Posterior vena cava (tissue), 2 donors: Measurements from ENCODE around the gene SPRY2. TPM values are rescaled to one million over a fixed set of nuclear protein-coding genes. Genes with fewer than 3 reads are reported as not detected.

Experiments
- DNase-seq: peaks from one replicate; pipeline ENCODE4 v3.0.0-alpha.2; 2020; ENCODE audit warnings: low spot score
- intact Hi-C, 2 donors: fragments of 100-400 bp; cut with DNase I; formaldehyde crosslinking; loops; one replicate each; pipeline versions ENCODE4 v1.14.1 to v1.14.2; 2022 to 2023
- total RNA-seq, 2 donors: library from RNA; stranded (reverse); fragmentation: NEBNext Ultra II Directional; extraction: Animal tissue kit (Norgen Biotek cat#: 25700); gene quantifications; one replicate each; pipeline ENCODE4 v1.2.1, GENCODE V29; 2021
- donor health status: DM: yes; HTN: yes; CAD: no.
- donor health status: DM: yes; HTN: yes; CAD: no.

Gene SPRY2
- total RNA-seq, 2 donors from 2014 or later, result 24.7 to 48.8 TPM

GRCh38 chr13:80334597-80335260 lies 6.2 kb downstream of the SPRY2 start:
- intact Hi-C loops, result loop anchor here in 1 of 2 donors (10.0 kb wide), 1 partner anchor 290 kb away; no protein-coding TSS in a partner anchor
- DNase-seq, result no peak

DNA sequence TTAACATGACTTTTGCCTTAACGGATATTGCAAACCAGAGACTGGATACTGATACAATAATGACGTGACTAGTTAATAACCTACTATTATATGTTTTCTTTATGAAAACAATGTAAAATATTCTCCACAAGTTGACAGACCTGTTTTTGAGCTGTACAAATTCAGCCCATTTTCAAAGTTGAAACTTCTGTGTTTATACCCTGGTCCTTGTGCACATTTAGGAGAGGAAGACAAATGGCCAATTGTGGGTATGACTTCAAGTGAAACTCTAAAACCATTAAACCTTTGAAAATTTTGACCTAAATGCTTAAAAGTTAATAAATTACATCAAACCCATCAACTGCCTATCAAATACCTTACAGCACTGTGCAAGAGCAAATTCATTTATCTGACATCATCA lies 8.9 kb downstream of the SPRY2 start:
- DNase-seq, result no peak
- intact Hi-C loops, result loop anchor here in 1 of 2 donors (10.0 kb wide), 1 partner anchor 287 kb away; no protein-coding TSS in a partner anchor

DNA sequence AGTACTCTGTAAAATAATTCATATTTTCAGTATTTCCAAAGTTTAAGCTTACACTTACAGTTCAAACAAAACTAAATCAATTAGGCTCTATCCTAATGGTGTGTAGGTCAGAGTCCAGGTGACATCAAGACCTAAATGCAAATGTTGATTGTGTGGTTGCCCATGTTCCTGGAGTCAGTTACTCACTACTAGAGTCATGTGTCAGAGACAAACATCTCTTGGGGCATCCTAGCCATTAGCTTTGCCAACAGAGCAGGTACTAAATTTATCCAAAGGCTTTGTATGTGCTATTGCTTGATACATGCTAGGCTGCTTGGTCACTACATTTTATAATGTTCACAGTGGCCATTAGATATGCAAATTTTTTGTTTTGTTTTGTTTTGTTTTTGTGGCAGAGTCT lies 11.7 kb downstream of the SPRY2 start:
- DNase-seq, result no peak
- intact Hi-C loops, result no loop called here

DNA sequence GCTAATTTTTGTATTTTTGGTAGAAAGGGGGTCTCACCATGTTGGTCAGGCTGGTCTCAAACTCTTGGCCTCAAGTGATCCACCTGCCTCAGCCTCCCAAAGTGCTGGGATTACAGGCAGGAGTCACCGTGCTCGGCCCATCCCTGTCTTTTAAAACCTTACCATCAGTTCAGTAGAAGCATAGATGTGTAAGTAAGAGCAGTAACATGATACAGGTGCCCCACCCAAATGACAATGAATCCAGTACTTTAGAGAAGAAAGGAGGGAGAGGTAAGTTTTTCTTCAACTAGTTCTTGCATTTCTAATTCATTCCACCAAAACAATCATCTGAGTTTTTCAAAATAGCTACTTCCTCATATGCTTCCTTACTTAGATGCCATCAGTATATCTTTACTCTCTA lies 21.9 kb downstream of the SPRY2 start:
- DNase-seq, result no peak
- intact Hi-C loops, result no loop called here

GRCh38 chr13:80314711-80315653 lies 25.9 kb downstream of the SPRY2 start:
- intact Hi-C loops, result no loop called here

DNA sequence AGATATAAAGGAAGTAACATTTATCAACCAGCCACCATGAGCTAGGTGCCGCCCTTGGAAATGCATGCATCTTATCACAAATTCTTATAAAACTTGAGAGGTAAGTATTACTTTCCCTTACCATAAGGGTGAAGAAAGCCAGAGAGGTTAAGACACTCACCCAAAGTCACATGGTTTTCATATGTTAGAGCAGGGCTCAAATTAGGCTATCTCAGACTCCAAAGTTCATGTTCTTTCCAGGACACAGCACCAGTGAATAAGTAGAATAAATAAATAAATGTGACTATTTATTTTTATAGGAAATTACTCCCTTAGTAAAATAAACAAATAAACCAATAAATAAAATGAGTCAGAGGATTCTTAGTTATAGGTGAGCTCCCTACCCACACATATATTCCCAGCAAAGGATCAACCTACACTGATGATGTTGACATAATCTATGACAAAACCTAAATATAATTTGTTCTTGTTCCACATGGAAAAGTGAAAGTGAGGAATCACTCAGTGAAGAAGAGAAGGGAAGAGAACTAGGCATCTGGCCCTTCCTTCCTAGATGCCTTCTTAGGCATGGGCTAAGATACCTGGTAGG lies 27.2 kb downstream of the SPRY2 start:
- intact Hi-C loops, result no loop called here
- DNase-seq, result no peak

More at GRCh38 chr13:80314711-80315653, 25.9 kb downstream of the SPRY2 start:
- no peak for DNase-seq

GRCh38 chr13:80312967-80313366 lies 28.0 kb downstream of the SPRY2 start:
- DNase-seq, result no peak
- intact Hi-C loops, result no loop called here

GRCh38 chr13:80312012-80312704 lies 28.8 kb downstream of the SPRY2 start:
- intact Hi-C loops, result no loop called here
- no peak for DNase-seq

- DNase-seq, result no peak
- intact Hi-C loops, result no loop called here
Observed at GRCh38 chr13:80309926-80310325, 31.0 kb downstream of the SPRY2 start.

DNA sequence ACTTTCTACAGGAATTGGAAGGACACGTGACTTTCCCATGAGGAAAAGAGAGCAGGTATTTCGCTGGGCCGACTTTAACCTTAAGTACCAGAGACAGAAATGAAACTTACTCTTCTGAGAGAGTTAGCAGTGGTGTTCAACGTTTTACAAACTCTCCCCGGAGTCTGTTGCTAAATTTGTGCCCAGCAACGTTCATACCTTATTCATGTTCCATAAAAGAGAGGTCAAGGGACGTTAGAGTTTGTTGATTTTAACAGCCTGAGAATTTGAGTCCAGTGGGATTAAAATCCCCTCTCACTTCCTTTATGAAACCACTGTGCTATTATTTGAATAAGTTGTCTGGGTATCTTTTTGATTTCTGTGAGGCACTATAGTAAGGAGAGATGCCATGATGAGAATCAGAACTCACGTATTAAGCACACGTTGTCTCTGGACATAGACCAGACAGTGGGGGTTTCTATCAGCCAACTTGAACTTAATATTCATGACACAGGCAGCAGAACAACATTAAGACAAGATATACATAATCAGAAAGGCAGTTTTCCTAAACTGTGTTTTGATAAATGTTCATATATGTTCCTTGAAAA lies 33.4 kb downstream of the SPRY2 start:
- intact Hi-C loops, result no loop called here
- DNase-seq, result no peak

- no peak for DNase-seq
- intact Hi-C loops, result no loop called here
Observed at GRCh38 chr13:80306337-80306972, 34.5 kb downstream of the SPRY2 start.

- intact Hi-C loops, result no loop called here
Observed at GRCh38 chr13:80305737-80306136, 35.2 kb downstream of the SPRY2 start.

DNA sequence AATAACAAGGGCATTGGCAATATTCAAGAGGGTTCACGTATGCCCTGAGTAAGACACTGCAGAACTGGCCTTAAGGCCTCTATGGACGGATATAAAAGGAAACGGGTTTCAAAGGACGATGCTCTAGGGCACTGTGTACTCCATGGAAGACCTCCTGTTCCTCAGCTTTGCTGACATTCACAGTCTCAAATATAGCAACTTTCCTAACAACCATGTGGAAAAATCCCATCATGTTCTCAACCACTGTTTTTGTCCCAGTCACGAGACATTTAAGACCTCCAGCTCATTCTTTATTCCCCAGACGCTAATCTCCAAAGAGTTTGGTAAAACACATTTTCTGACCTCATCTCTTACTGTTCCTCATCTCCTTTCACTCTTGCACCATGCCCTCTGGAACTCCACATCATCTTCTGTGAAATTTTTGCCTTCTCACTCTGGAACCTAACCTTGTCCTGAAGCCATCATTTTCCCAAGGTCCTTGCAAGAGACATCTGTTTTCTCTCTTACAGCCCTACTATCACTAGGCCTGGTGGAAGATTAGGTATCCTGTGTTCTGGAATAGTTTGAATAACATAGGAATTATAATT lies 37.6 kb downstream of the SPRY2 start:
- intact Hi-C loops, result no loop called here
- DNase-seq, result no peak

More at GRCh38 chr13:80305737-80306136, 35.2 kb downstream of the SPRY2 start:
- DNase-seq, result no peak

GRCh38 chr13:80299046-80299445 lies 41.9 kb downstream of the SPRY2 start:
- no peak for DNase-seq
- intact Hi-C loops, result no loop called here

DNA sequence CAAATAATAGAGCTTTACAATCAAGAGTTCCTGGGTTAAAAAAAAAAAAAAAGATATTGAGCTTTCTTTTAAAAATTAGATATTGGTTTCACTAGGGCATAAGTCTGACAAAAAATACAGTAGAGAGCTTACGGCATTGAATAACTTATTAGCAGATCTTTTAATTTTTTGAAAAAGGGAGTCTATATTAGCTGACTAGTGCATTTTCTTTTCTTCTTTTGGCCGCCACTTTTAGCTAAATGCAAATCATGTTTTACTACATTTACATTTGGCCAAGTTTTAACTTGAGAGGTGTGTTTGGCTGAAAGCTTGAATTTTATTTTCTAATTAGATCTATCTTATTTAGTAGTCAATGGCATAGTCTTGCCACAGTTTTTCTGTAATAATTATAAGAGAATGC lies 43.4 kb downstream of the SPRY2 start:
- intact Hi-C loops, result no loop called here
- no peak for DNase-seq

DNA sequence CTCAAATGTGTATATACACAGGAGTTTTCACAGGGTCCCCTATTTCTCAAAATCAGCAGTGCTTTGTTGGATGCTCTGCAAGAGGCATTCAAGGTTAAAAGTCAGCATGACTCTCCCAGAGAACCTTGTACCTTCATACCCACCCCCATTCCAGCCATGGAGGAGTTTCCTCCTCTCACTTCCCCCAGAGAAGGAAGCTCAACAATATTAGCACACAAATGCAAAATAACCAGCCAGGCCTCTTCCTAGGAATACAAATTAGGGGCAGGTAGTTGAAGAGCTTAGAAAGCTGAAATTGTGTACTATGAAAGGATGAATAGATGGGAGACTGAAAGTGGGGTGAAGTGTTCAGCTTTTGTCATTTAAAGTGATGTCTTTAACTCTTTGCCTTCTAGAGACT lies 43.8 kb downstream of the SPRY2 start:
- intact Hi-C loops, result no loop called here
- no peak for DNase-seq

DNA sequence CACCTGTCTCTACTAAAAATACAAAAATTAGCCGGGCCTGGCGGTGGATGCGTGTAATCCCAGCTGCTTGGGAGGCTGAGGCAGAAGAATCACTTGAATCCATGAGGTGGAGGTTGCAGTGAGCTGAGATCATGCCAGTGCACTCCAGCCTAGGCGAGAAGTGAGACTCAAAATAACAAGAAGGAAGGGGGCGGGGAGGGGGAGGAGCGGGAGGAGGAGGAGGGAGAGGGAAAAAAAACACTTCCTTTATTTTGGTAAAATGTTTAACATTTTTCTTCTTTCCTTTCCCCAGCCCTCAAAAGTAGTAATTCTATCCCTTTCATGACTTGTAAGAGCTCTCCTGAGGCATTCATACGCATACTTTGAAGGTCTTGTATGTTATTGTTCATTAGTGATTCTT lies 44.3 kb downstream of the SPRY2 start:
- DNase-seq, result no peak
- intact Hi-C loops, result no loop called here

DNA sequence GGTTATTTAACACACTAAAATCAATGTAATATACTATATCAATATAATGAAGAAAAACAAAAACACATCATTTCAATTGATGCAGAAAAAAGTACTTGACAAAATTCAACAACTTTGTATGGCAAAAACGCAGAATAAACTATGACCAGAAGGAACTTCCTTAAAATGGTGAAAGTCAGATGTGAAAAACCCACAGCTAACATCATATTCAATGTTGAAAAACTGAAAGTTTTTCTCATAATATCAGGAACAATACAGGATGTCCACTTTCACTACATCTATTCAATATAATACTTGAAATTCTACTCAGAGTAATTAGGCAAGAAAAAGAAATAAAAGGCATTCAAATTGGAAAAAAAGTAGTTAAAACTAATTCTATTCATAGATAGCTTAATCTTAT lies 50.3 kb downstream of the SPRY2 start:
- DNase-seq, result no peak
- intact Hi-C loops, result no loop called here
